Natural killer cell (primary cell): ENCODE measurements around the gene PRKD3. TPM values are rescaled to one million over a fixed set of nuclear protein-coding genes. Genes with fewer than 3 reads are reported as not detected.

Experiments
- ATAC-seq, 3 donors: fragments of 150-1000 bp in 2 of 3; fragments of 200-7000 bp in 1 of 3; cut with Tn5 transposase; 1 replicate in 1 of 3; 2 replicates in 2 of 3; pipeline ENCODE4 v1.10.0; 2021; ENCODE audit warnings: mild to moderate bottlenecking in 2 of 3, moderate library complexity in 2 of 3
- DNase-seq, 2 donors: peaks; one replicate each; pipeline versions ENCODE4 v3.0.0 to v3.0.0-alpha.2; 2013 to 2021; ENCODE audit warnings: mixed read lengths in 1 of 2
- H3K27ac ChIP-seq: one replicate; pipeline ENCODE4 v1.5.1; 2013; ENCODE audit warnings: mild to moderate bottlenecking, low read length
- H3K27me3 ChIP-seq: one replicate; pipeline ENCODE4 v1.6.1; 2013; ENCODE audit warnings: low read length; ENCODE audit not compliant: control insufficient read depth, insufficient read depth
- H3K36me3 ChIP-seq: one replicate; pipeline ENCODE4 v1.6.1; 2013; ENCODE audit warnings: low read length; ENCODE audit not compliant: control insufficient read depth, insufficient read depth
- H3K4me1 ChIP-seq: one replicate; pipeline ENCODE4 v1.6.1; 2013; ENCODE audit warnings: low read length; ENCODE audit not compliant: control insufficient read depth, insufficient read depth
- H3K4me3 ChIP-seq: one replicate; pipeline ENCODE4 v1.5.1; 2013; ENCODE audit warnings: low read length
- H3K9me3 ChIP-seq: one replicate; pipeline ENCODE4 v1.6.1; 2013; ENCODE audit warnings: low read length; ENCODE audit not compliant: control insufficient read depth, insufficient read depth
- H3K27ac Mint-ChIP-seq, 2 donors: one replicate each; pipeline ENCODE4 v1.8.0; 2022; ENCODE audit warnings: mild to moderate bottlenecking in 2 of 2, mixed read lengths in 2 of 2, moderate library complexity in 1 of 2
- H3K27me3 Mint-ChIP-seq, 2 donors: one replicate each; pipeline ENCODE4 v1.8.0; 2022; ENCODE audit warnings: low read depth in 2 of 2, mixed read lengths in 2 of 2
- H3K36me3 Mint-ChIP-seq: one replicate; pipeline ENCODE4 v1.8.0; 2022; ENCODE audit warnings: mixed read lengths
- H3K4me1 Mint-ChIP-seq, 2 donors: one replicate each; pipeline ENCODE4 v1.8.0; 2022; ENCODE audit warnings: mixed read lengths in 2 of 2
- H3K4me3 Mint-ChIP-seq: one replicate; pipeline ENCODE4 v1.8.0; 2022; ENCODE audit warnings: mild to moderate bottlenecking, moderate library complexity, mixed read lengths
- H3K9me3 Mint-ChIP-seq, 2 donors: one replicate each; pipeline ENCODE4 v1.8.0; 2022; ENCODE audit warnings: mixed read lengths in 2 of 2
- WGBS: methylation state at CpG from one replicate; pipeline ENCODE4 v1.1.7; 2013; ENCODE audit warnings: missing lambda C conversion rate; ENCODE audit not compliant: insufficient coverage; 5-methylcytosine and 5-hydroxymethylcytosine counted together
- intact Hi-C: fragments of 100-400 bp; cut with micrococcal nuclease; formaldehyde crosslinking; loops from one replicate; pipeline ENCODE4 v1.14.2; 2022
- total RNA-seq, 4 donors: library from RNA; stranded (reverse); fragments of 120-200 nt in 1 of 4; gene quantifications; one replicate each; pipeline versions ENCODE4 v1.2.3 to v1.2.4, GENCODE V29; 2013 to 2022
- TF ChIP-seq, protein P1 (sequence below): fragments of 200-600 bp; IDR thresholded peaks from one replicate; pipeline ENCODE4 v1.8.0; 2022; ENCODE audit warnings: antibody characterized with exemption

Gene PRKD3
- total RNA-seq, 3 donors from 2014 or later (not counting 1 experiment from before 2014, with no cell fraction given): 64.4 to 76.2 (median 65.1) TPM

DNA sequence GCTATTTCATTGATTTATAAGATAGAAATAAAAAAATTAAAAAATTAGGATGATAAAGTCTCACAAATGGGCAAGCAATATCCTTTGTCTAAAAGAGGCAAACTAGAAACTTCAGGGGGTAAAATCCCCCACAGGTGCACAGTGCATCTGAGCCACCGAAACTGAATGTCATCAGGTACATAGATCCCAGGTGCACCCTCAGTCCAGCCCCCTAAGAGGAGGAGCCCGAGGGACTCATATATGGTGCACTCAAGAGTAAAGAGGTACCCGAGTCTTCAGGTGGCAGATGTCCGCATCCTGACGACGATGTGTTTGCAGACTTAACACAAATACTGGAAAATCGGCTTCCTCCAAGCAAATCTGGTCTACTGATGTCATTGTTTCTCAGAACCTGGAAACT is 31.1 kb upstream of the PRKD3 start:
- H3K9me3 Mint-ChIP-seq: no peaks in the 10 kb centered on the region
- H3K4me1 Mint-ChIP-seq: no peaks in the 10 kb centered on the region
- peaks cover 24 to 55% of the 10 kb centered on the region in 2 donors for H3K27me3 Mint-ChIP-seq
- ATAC-seq: no peak
- no peaks in the 10 kb centered on the region for H3K36me3 Mint-ChIP-seq
- intact Hi-C loops: no loop called here
- H3K36me3 ChIP-seq: no peaks in the 10 kb centered on the region
- no peak overlapping the region for H3K27ac ChIP-seq
- no peak overlapping the region for H3K4me3 Mint-ChIP-seq
- TF ChIP-seq, protein P1, sequence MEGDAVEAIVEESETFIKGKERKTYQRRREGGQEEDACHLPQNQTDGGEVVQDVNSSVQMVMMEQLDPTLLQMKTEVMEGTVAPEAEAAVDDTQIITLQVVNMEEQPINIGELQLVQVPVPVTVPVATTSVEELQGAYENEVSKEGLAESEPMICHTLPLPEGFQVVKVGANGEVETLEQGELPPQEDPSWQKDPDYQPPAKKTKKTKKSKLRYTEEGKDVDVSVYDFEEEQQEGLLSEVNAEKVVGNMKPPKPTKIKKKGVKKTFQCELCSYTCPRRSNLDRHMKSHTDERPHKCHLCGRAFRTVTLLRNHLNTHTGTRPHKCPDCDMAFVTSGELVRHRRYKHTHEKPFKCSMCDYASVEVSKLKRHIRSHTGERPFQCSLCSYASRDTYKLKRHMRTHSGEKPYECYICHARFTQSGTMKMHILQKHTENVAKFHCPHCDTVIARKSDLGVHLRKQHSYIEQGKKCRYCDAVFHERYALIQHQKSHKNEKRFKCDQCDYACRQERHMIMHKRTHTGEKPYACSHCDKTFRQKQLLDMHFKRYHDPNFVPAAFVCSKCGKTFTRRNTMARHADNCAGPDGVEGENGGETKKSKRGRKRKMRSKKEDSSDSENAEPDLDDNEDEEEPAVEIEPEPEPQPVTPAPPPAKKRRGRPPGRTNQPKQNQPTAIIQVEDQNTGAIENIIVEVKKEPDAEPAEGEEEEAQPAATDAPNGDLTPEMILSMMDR: no peak
- H3K4me1 ChIP-seq: no peaks in the 10 kb centered on the region
- H3K4me3 ChIP-seq: no peak overlapping the region
- H3K27ac Mint-ChIP-seq: no peak overlapping the region
- H3K27me3 ChIP-seq: peaks cover 6% of the 10 kb centered on the region
- DNase-seq: no peak
- WGBS: 90% methylated on average over 7 of the region's 7 CpGs
- H3K9me3 ChIP-seq: no peaks in the 10 kb centered on the region

DNA sequence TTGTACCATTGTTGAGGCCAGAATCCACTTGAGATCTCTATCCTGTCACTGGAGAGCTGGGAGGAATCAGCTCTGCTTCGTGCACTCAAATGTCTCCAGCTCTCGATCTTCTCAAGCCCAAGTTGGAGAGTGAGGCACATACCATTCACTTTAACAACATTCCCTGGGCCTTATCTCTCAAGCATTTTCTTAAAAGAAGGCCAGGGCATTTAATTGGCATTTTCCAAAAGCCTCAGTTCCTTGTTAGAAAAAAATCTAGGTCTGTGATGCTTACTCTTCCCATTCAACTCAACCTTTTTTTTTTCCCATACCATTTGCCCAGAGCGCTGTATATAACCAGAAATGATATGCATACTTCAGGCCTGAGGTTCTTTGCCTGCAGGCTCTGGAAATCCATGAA is 29.9 kb upstream of the PRKD3 start:
- peaks cover 0 to 3% of the 10 kb centered on the region in 2 donors for H3K4me1 Mint-ChIP-seq
- no peaks in the 10 kb centered on the region for H3K9me3 Mint-ChIP-seq
- Histone ChIP-seq H3K36me3 (no peaks in the 10 kb centered on the region), H3K27ac (no peak overlapping the region), H3K9me3 (no peaks in the 10 kb centered on the region), H3K4me1 (peaks cover 5% of the 10 kb centered on the region), H3K4me3 (no peak overlapping the region), H3K27me3 (peaks cover 6% of the 10 kb centered on the region)
- TF ChIP-seq, protein P1: no peak
- no peak for ATAC-seq
- H3K36me3 Mint-ChIP-seq: no peaks in the 10 kb centered on the region
- peaks cover 24 to 53% of the 10 kb centered on the region in 2 donors for H3K27me3 Mint-ChIP-seq
- WGBS: 94% methylated on average over 3 of the region's 3 CpGs
- no peak overlapping the region for H3K27ac Mint-ChIP-seq
- no peak overlapping the region for H3K4me3 Mint-ChIP-seq
- intact Hi-C loops: no loop called here
- DNase-seq: no peak

DNA sequence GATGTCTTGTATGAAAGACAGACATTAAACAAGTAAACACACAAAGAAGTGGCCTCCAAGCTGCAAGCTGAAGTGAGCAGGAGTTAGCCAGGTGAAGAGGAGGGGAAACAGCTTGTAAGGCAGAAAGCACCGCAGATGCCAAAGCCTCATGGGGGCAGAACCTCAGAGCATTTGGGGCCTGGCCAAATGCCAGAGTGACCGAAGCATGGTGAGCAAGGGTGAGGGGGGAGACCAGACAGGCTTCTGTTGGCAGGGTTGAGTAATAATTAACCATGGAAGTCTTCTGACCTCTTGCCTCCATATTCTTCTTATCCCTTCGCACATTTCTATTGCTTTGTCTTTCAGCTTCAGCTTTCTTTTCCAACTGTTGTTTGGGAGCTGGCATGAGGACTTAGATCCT is 25.4 kb upstream of the PRKD3 start:
- no peaks in the 10 kb centered on the region for H3K36me3 ChIP-seq
- peaks cover 0 to 3% of the 10 kb centered on the region in 2 donors for H3K4me1 Mint-ChIP-seq
- H3K4me3 Mint-ChIP-seq: no peak overlapping the region
- peaks cover 2% of the 10 kb centered on the region for H3K27me3 ChIP-seq
- no peak overlapping the region for H3K4me3 ChIP-seq
- intact Hi-C loops: no loop called here
- ATAC-seq: no peak
- WGBS: 49% methylated on average over 3 of the region's 3 CpGs
- no peak overlapping the region for H3K27ac ChIP-seq
- no peaks in the 10 kb centered on the region for H3K9me3 Mint-ChIP-seq
- H3K4me1 ChIP-seq: peaks cover 9% of the 10 kb centered on the region
- H3K27me3 Mint-ChIP-seq: peaks cover 24 to 43% of the 10 kb centered on the region in 2 donors
- no peaks in the 10 kb centered on the region for H3K9me3 ChIP-seq
- no peak overlapping the region for H3K27ac Mint-ChIP-seq
- TF ChIP-seq, protein P1: no peak
- H3K36me3 Mint-ChIP-seq: no peaks in the 10 kb centered on the region
- DNase-seq: no peak

DNA sequence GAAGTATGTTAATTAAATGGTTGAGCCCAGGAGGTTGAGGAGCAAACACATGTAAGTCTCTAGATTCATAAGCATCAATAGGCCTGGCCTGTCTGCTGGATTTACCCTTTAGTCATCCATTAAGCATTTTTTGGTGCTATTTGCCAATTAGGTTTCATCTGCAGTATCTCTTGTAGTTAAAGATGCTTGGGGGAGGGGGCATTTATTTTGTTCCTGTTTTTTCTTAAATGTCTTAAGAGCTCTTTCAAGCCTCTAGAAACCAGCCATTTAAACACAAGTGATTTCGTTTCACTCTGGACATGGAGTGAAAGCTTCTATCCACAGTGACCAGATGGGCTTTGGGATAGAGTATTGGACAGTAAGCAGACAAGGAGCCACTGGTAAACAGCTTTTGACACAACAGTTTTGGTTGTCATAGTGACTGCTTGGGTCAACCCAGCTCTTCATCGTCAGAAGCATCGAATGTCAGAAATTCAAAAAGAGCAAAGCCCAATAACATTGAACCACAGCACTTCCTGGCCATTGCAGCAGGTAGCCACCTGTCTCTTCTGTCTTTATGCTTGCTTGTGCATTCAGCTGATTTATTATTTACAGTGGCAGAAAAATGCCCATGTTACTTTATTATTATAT is 24.7 kb upstream of the PRKD3 start:
- Histone ChIP-seq H3K36me3 (no peaks in the 10 kb centered on the region), H3K9me3 (no peaks in the 10 kb centered on the region), H3K27ac (no peak overlapping the region), H3K4me3 (no peak overlapping the region), H3K4me1 (peaks cover 16% of the 10 kb centered on the region), H3K27me3 (peaks cover 4% of the 10 kb centered on the region)
- Mint-ChIP-seq H3K27me3 (peaks cover 22 to 43% of the 10 kb centered on the region in 2 donors), H3K27ac (no peak overlapping the region), H3K4me1 (peaks cover 4 to 7% of the 10 kb centered on the region in 2 donors), H3K9me3 (no peaks in the 10 kb centered on the region), H3K4me3 (no peak overlapping the region), H3K36me3 (no peaks in the 10 kb centered on the region)
- intact Hi-C loops: no loop called here
- TF ChIP-seq, protein P1: no peak
- no peak for DNase-seq
- no peak for ATAC-seq
- 34% methylated on average over 3 of the region's 3 CpGs for WGBS
